H1 (cell line): ENCODE results near the gene TRA2A. TPM values are rescaled to one million over a fixed set of nuclear protein-coding genes. Genes with fewer than 3 reads are reported as not detected.

ENCODE experiments used
- CTCF ChIA-PET: fragments of 300-600 bp; sonication (Branson Sonifier 250); formaldehyde crosslinking; loops from one replicate; lab custom pipeline; 2021; ENCODE audit not compliant: partially characterized antibody; lab: Charles Lee
- POLR2A ChIA-PET: fragments of 300-600 bp; sonication (Branson Sonifier 250); formaldehyde crosslinking; loops from one replicate; lab custom pipeline; 2021; ENCODE audit warnings: inconsistent platforms; ENCODE audit not compliant: partially characterized antibody; lab: Charles Lee
- DNase-seq, 2 experiments: peaks; one replicate each; pipeline versions ENCODE4 v3.0.0 to v3.0.0-alpha.2; 2010 to 2022; ENCODE audit warnings: low spot score in 2 of 2, low read depth in 1 of 2, mixed read lengths in 1 of 2
- FAIRE-seq: peaks from 2 replicates; lab custom pipeline; 2011; peaks lifted over from hg19 to GRCh38; lab: Jason Lieb, UNC
- H2AFZ ChIP-seq: 2 replicates; pipeline ENCODE4 v1.8.1; 2012; ENCODE audit warnings: low read length, inconsistent platforms
- H2AK5ac ChIP-seq: 2 replicates; pipeline ENCODE4 v1.6.1; 2013; ENCODE audit warnings: low read depth, low read length
- H2BK120ac ChIP-seq: replicated peaks from 2 replicates; pipeline ENCODE3; 2013; ENCODE audit warnings: low read depth, low read length, inconsistent platforms
- H2BK12ac ChIP-seq: 2 replicates; pipeline ENCODE4 v1.6.1; 2013; ENCODE audit warnings: low read depth, low read length
- H2BK15ac ChIP-seq: 2 replicates; pipeline ENCODE4 v1.6.1; 2013; ENCODE audit warnings: low read length
- H2BK20ac ChIP-seq: 2 replicates; pipeline ENCODE4 v1.6.1; 2013; ENCODE audit warnings: low read length
- H2BK5ac ChIP-seq: 2 replicates; pipeline ENCODE4 v1.6.1; 2013; ENCODE audit warnings: low read depth, low read length
- H3K14ac ChIP-seq: 2 replicates; pipeline ENCODE4 v1.6.1; 2013; ENCODE audit warnings: inconsistent platforms; ENCODE audit not compliant: insufficient read length
- H3K18ac ChIP-seq: 2 replicates; pipeline ENCODE4 v1.6.1; 2013; ENCODE audit warnings: low read length; ENCODE audit errors: extremely low read depth
- H3K23ac ChIP-seq: 2 replicates; pipeline ENCODE4 v1.6.1; 2013; ENCODE audit warnings: inconsistent platforms; ENCODE audit not compliant: insufficient read length
- H3K23me2 ChIP-seq: 2 replicates; pipeline ENCODE4 v1.6.1; 2013; ENCODE audit warnings: low read depth, low read length
- H3K27ac ChIP-seq: 2 replicates; pipeline ENCODE4 v1.6.1; 2011; ENCODE audit warnings: low read depth, low read length, inconsistent platforms
- H3K27me3 ChIP-seq, 4 experiments: replicated peaks in 1 of 4; 1 replicate in 1 of 4; 2 replicates in 3 of 4; pipeline versions ENCODE4 v1.6.1 to v1.8.1; 2011 to 2013; ENCODE audit warnings: low read length in 3 of 4, mild to moderate bottlenecking in 3 of 4, inconsistent platforms in 2 of 4, mixed read lengths in 2 of 4, moderate library complexity in 1 of 4; ENCODE audit not compliant: control insufficient read depth in 3 of 4, insufficient read depth in 3 of 4; ENCODE audit errors: extremely low read depth in 1 of 4
- H3K36me3 ChIP-seq, 4 experiments: 2 replicates each; pipeline versions ENCODE4 v1.6.1 to v1.8.1; 2011 to 2013; ENCODE audit warnings: mild to moderate bottlenecking in 4 of 4, low read length in 3 of 4, moderate library complexity in 2 of 4, control low read depth in 1 of 4, inconsistent platforms in 1 of 4; ENCODE audit not compliant: insufficient read depth in 4 of 4, control insufficient read depth in 2 of 4
- H3K4ac ChIP-seq: replicated peaks from 2 replicates; pipeline ENCODE3; 2013; ENCODE audit warnings: low read length, low read depth, mixed read lengths, inconsistent platforms; ENCODE audit not compliant: insufficient read length
- H3K4me1 ChIP-seq, 4 experiments: replicated peaks in 1 of 4; 1 replicate in 1 of 4; 2 replicates in 3 of 4; pipeline versions ENCODE4 v1.6.1 to v1.8.1; 2011 to 2013; ENCODE audit warnings: low read length in 3 of 4, inconsistent platforms in 2 of 4, mixed read lengths in 1 of 4; ENCODE audit not compliant: insufficient read depth in 4 of 4, control insufficient read depth in 3 of 4
- H3K4me2 ChIP-seq, 2 experiments: 2 replicates each; pipeline versions ENCODE4 v1.6.1 to v1.8.1; 2011 to 2013; ENCODE audit warnings: low read depth in 2 of 2, low read length in 2 of 2, control low read depth in 1 of 2, inconsistent platforms in 1 of 2, mild to moderate bottlenecking in 1 of 2; ENCODE audit not compliant: insufficient read depth in 1 of 2
- H3K4me3 ChIP-seq, 4 experiments: fragments of 200-600, 300-600 bp in 1 of 4; sonication (generic), shearing (Covaris generic), sonication (Bioruptor Twin) in 1 of 4; 2 replicates each; pipeline versions ENCODE4 v1.5.1 to v1.8.1; 2011 to 2016; ENCODE audit warnings: low read length in 4 of 4, low read depth in 3 of 4, control low read depth in 2 of 4, inconsistent platforms in 2 of 4, mild to moderate bottlenecking in 2 of 4, mixed read lengths in 1 of 4, moderate library complexity in 1 of 4; ENCODE audit not compliant: insufficient read depth in 2 of 4; ENCODE audit errors: extremely low read depth in 1 of 4
- H3K56ac ChIP-seq: replicated peaks from 2 replicates; pipeline ENCODE3; 2013; ENCODE audit warnings: low read depth, mild to moderate bottlenecking, mixed read lengths, low read length, inconsistent platforms; ENCODE audit not compliant: insufficient read length
- H3K79me1 ChIP-seq: 2 replicates; pipeline ENCODE4 v1.6.1; 2013; ENCODE audit warnings: low read depth, low read length, control low read depth
- H3K79me2 ChIP-seq, 2 experiments: 2 replicates each; pipeline versions ENCODE4 v1.6.1 to v1.8.1; 2012 to 2013; ENCODE audit warnings: low read length in 2 of 2, mild to moderate bottlenecking in 2 of 2, inconsistent platforms in 1 of 2; ENCODE audit not compliant: insufficient read depth in 2 of 2, control insufficient read depth in 1 of 2
- H3K9ac ChIP-seq, 4 experiments: replicated peaks in 1 of 4; 1 replicate in 1 of 4; 2 replicates in 3 of 4; pipeline versions ENCODE4 v1.6.1 to v1.8.1; 2011 to 2013; ENCODE audit warnings: low read depth in 3 of 4, low read length in 3 of 4, control low read depth in 2 of 4, mild to moderate bottlenecking in 2 of 4, moderate library complexity in 2 of 4, inconsistent platforms in 1 of 4; ENCODE audit errors: extremely low read depth in 1 of 4
- H3K9me3 ChIP-seq, 2 experiments: 2 replicates each; pipeline versions ENCODE4 v1.6.1 to v1.8.1; 2012 to 2013; ENCODE audit warnings: mild to moderate bottlenecking in 2 of 2, moderate library complexity in 2 of 2, control low read depth in 1 of 2, inconsistent platforms in 1 of 2, low read depth in 1 of 2, low read length in 1 of 2, mixed read lengths in 1 of 2; ENCODE audit not compliant: insufficient read depth in 2 of 2
- H4K20me1 ChIP-seq, 2 experiments: replicated peaks in 1 of 2; 2 replicates each; pipeline versions ENCODE3 to v1.8.1; 2011 to 2013; ENCODE audit warnings: inconsistent platforms in 2 of 2, low read length in 2 of 2, mild to moderate bottlenecking in 1 of 2; ENCODE audit not compliant: insufficient read depth in 2 of 2, control insufficient read depth in 1 of 2
- H4K5ac ChIP-seq: 2 replicates; pipeline ENCODE4 v1.6.1; 2013; ENCODE audit warnings: low read length, low read depth, mixed read lengths, inconsistent platforms; ENCODE audit not compliant: insufficient read length
- H4K8ac ChIP-seq: 2 replicates; pipeline ENCODE4 v1.8.0; 2013; ENCODE audit warnings: mild to moderate bottlenecking, moderate library complexity, low read length, inconsistent platforms; ENCODE audit not compliant: insufficient read depth; ENCODE audit errors: extremely low read depth
- H4K91ac ChIP-seq: replicated peaks from 2 replicates; pipeline ENCODE3; 2013; ENCODE audit warnings: low read length, mixed read lengths, inconsistent platforms; ENCODE audit not compliant: insufficient read length
- CTCF ChIP-seq, 3 experiments: IDR thresholded peaks; 1 replicate in 2 of 3; 2 replicates in 1 of 3; pipeline versions ENCODE4 v1.5.1 to v1.6.1; 2011; ENCODE audit warnings: low read length in 3 of 3, mild to moderate bottlenecking in 3 of 3, inconsistent platforms in 2 of 3, low read depth in 1 of 3, moderate library complexity in 1 of 3; ENCODE audit not compliant: insufficient read depth in 1 of 3; ENCODE audit errors: control extremely low read depth in 1 of 3
- JUN ChIP-seq: IDR thresholded peaks from 2 replicates; pipeline ENCODE4 v1.6.1; 2011; ENCODE audit warnings: low read depth, mild to moderate bottlenecking, improper control_type of control experiment, low read length
- JUND ChIP-seq: IDR thresholded peaks from 2 replicates; pipeline ENCODE4 v1.6.1; 2011; ENCODE audit warnings: mild to moderate bottlenecking, improper control_type of control experiment, low read length
- KDM4A ChIP-seq: IDR thresholded peaks from one replicate; pipeline ENCODE4 v1.7.1; 2012; ENCODE audit warnings: low read depth, mild to moderate bottlenecking, moderate library complexity, low read length, inconsistent platforms; ENCODE audit not compliant: severe bottlenecking
- MAFK ChIP-seq: IDR thresholded peaks from 2 replicates; pipeline ENCODE4 v1.6.1; 2012; ENCODE audit warnings: low read depth, mild to moderate bottlenecking, improper control_type of control experiment, low read length
- MAX ChIP-seq: IDR thresholded peaks from 2 replicates; pipeline ENCODE4 v1.6.1; 2012; ENCODE audit warnings: inconsistent platforms
- RFX5 ChIP-seq: IDR thresholded peaks from 2 replicates; pipeline ENCODE4 v1.6.1; 2011; ENCODE audit warnings: low read depth, low read length, improper control_type of control experiment, borderline replicate concordance
- SP1 ChIP-seq: IDR thresholded peaks from 2 replicates; pipeline ENCODE4 v1.6.1; 2011; ENCODE audit warnings: low read depth, low read length
- TCF12 ChIP-seq: IDR thresholded peaks from 2 replicates; pipeline ENCODE4 v1.6.1; 2011; ENCODE audit warnings: low read depth, mild to moderate bottlenecking, low read length
- WGBS, 2 experiments: shearing (Covaris generic) in 1 of 2; methylation state at CpG; one replicate each; pipeline versions ENCODE4 v1.1.6 to v1.1.7; 2013 to 2015; ENCODE audit warnings: low lambda C conversion rate in 2 of 2, mixed read lengths in 2 of 2, inconsistent platforms in 1 of 2, low coverage in 1 of 2, missing lambda C conversion rate in 1 of 2; ENCODE audit not compliant: insufficient replicate concordance in 2 of 2, insufficient coverage in 1 of 2, insufficient read length in 1 of 2; ENCODE audit errors: extremely low coverage in 1 of 2, missing lambda C conversion rate in 1 of 2; 5-methylcytosine and 5-hydroxymethylcytosine counted together
- polyA plus RNA-seq, 7 experiments: library from polyadenylated mRNA; depleted of rRNA in 3 of 7; stranded (reverse) in 5 of 7; unstranded in 2 of 7; fragments of >200 nt in 5 of 7; fragments of 200-250 nt in 2 of 7; gene quantifications; 1 replicate in 5 of 7; 2 replicates in 1 of 7; 4 replicates in 1 of 7; pipeline versions ENCODE4 v1.2.1 to v1.2.3, GENCODE V29; 2011 to 2013; ENCODE audit warnings: missing spikeins in 2 of 7, mixed read lengths in 2 of 7
- total RNA-seq: library from RNA; stranded (reverse); fragmentation: NEBNext Ultra II Directional; extraction: Animal tissue kit (Norgen Biotek cat#: 25700); gene quantifications from 2 replicates; pipeline ENCODE4 v1.2.1, GENCODE V29; 2021

Gene TRA2A
- total and polyA plus RNA-seq, 2 of the 8 experiments (the other 6 are each of a cell fraction or from before 2014, with no cell fraction given): 116 to 125 TPM

GRCh38 chr7:23538301-23538700 lies 6.5 kb upstream of the TRA2A start:
- Histone ChIP-seq H3K4me3 (no peak overlapping the region), H4K8ac (no peak overlapping the region), H4K5ac (no peak overlapping the region), H3K14ac (no peak overlapping the region), H2BK120ac (no peak overlapping the region), H3K27ac (no peak overlapping the region), H3K79me2 (no peaks in the 10 kb centered on the region), H3K4me1 (peaks cover 0 to 4% (median 1%) of the 10 kb centered on the region in 4 experiments; a peak in 4 of 7 replicates), H3K4me2 (no peak overlapping the region), H3K27me3 (no peaks in the 10 kb centered on the region), H2BK12ac (no peak overlapping the region), H3K4ac (no peak overlapping the region), H2BK20ac (no peak overlapping the region), H4K20me1 (no peaks in the 10 kb centered on the region), H3K23me2 (no peaks in the 10 kb centered on the region), H3K9ac (no peak overlapping the region), H2AK5ac (no peak overlapping the region), H3K9me3 (peaks cover 0 to 5% of the 10 kb centered on the region in 2 experiments; a peak in 1 of 4 replicates), H3K23ac (no peak overlapping the region), H3K79me1 (no peaks in the 10 kb centered on the region), H3K56ac (no peak overlapping the region), H4K91ac (no peak overlapping the region), H2AFZ (no peak overlapping the region), H3K36me3 (no peaks in the 10 kb centered on the region), H2BK15ac (no peak overlapping the region), H3K18ac (no peak overlapping the region), H2BK5ac (no peak overlapping the region)
- DNase-seq (no peak), FAIRE-seq (no peak)
- 78% methylated on average over 1 of the region's 3 CpGs; no CpG with 5 or more reads in 1 of the 2 experiments for WGBS, 2 experiments
- CTCF ChIA-PET: interaction anchor here (0.6 to 2.9 kb wide), 7 partner anchors 9 to 268 kb away, joined by 3 to 13 read pairs (median 4); no protein-coding TSS in a partner anchor
- POLR2A ChIA-PET: interaction anchor here (1.9 kb wide), 1 partner anchor 14 kb away, joined by 4 read pairs; no protein-coding TSS in a partner anchor
- TF ChIP-seq JUND (no peak), TCF12 (no peak), CTCF (IDR thresholded peaks at IDR 0.05; ENCODE audit: control extremely low read depth in 1 of 3, insufficient read depth in 1 of 3, low read depth in 1 of 3, low read length in 3 of 3) (no peak), SP1 (no peak), MAFK (no peak), JUN (no peak), MAX (no peak), KDM4A (no peak), RFX5 (no peak)
